ENCODE measurements around the gene DUSP11.

GRCh38 chr2:73780237-73780582, 307 bp upstream of the DUSP11 start:
- no peak for TF ChIP-seq CTCF (IDR thresholded peaks at IDR 0.05)
- TF ChIP-seq POLR2A (IDR thresholded peaks at IDR 0.05): no peak

Data from uterus (tissue), 2 donors.